GM10847 (cell line): ENCODE results near the gene CD40.

Experiments used
- POLR2A ChIP-seq: IDR thresholded peaks from 2 replicates; pipeline ENCODE4 v1.6.1; 2011; ENCODE audit not compliant: insufficient read length; ENCODE audit errors: extremely low read depth

Gene CD40

GRCh38 chr20:46089417-46090388, 28.4 kb upstream of the CD40 start, which contains the start of gene NCOA5:
TSS of gene NCOA5 (minus strand) at chr20:46089962. CDS start at chr20:46079424, 10,538 bp downstream.
- peak; percentile 95 for TF ChIP-seq POLR2A

GRCh38 chr20:46093531-46093930, 24.6 kb upstream of the CD40 start:
- TF ChIP-seq POLR2A = no peak

DNA sequence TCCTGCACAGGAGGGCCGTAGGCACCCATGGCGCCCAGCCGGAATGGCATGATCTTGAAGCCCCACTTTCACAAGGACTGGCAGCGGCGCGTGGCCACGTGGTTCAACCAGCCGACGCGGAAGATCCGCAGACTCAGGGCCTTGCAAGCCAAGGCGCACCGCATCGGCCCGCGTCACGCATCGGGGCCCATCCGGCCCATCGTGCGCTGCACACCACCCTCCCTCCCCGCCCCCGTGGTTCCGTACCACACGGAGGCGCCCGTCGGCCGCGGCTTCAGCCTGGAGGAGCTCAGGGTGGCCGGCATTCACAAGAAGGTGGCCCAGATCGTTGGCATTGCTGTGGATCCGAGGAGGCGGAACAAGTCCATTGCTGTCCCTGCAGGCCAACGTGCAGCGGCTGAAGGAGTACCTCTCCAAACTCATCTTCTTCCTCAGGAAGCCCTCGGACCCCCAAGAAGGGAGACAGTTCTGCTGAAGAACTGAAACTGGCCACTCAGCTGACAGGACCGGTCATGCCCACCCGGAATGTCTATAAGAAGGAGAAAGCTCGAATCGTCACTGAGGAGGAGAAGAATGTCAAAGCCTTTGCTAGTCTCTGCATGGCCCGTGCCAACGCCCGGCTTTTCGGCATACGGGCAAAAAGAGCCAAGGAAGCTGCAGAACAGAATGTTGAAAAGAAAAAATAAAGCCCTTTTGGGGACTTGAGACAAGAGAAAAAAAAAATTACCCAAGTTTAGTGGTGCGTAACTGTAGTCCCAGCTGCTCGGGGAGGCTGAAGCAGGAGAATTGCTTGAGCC, 18.4 kb upstream of the CD40 start:
- TF ChIP-seq POLR2A = no peak

DNA sequence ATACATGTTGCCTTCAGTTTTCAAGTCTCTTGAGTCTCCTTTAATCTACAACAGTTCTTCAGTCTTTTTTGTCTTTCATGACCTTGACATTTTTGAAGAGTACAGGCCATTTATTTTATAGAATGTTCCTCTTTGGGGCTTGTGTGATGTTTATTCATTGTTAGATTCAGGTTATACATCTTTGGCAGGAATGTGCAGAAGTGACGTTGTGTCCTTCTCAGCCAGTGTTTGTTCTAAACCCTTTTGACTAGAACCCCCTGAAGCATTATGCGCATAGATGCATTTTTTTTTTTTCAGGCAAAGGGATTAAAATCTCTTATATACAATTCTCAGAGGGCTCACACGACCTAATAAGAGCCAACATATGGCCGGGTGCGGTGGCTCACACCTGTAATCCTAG, 17.1 kb upstream of the CD40 start:
- no peak for TF ChIP-seq POLR2A

GRCh38 chr20:46101957-46102356, 16.2 kb upstream of the CD40 start:
- no peak for TF ChIP-seq POLR2A

DNA sequence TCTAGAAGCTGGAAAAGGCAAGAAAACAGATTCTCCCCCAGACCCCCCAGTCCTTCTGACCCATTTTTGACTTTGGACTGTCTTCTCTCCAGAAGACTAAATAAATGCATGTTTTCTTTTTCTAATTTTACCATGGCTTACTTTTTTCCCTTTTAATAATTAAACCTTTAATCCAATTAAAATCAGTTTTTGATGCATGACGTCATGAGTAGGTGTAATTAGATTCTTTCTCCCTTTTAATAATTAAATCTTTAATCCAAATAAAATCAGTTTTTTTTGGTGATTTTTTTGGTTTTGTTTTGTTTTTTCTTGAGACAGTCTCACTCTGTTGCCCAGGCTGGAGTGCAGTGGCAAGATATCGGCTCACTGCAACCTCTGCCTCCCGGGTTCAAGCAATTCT, 15.2 kb upstream of the CD40 start:
- no peak for TF ChIP-seq POLR2A

DNA sequence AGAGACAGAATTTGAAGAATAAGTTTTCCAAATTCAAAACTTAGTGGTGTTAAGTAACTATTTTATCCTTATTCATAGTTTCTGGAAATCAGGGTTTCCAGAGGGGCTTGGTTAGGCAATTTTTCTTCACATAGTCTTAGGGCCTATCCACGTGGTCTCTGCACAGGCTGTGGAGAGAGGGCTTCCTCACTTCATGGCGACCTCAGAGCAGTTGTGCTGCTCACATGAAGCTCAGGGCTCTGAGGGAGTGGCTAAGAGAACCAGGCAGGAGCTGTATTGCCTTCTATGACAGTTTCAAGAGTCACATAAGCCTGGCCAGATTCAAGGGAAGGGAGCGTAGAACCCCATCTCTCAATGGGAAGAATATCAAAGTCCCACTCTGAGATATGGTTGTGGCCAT, 13.9 kb upstream of the CD40 start:
- no peak for TF ChIP-seq POLR2A

DNA sequence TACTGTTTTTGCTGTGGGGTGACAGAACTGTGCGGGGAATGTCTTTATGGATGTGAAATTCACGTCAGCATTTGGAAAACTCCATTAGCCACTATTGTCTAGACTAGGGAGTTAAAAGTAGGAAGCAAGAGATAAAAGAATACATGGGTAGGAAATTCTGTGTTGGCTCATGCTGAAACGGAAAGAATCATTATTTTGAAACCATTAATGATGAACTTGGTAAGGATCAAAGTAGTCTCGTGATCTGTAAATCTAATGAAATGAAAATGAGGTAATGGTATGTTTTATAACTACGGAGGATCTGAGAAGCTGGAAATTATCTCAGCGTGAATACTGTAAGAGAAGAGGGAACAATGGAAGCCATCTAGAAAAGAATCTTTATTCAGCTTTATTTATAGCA, 11.1 kb upstream of the CD40 start:
- TF ChIP-seq POLR2A = no peak

GRCh38 chr20:46108435-46108841, 9.7 kb upstream of the CD40 start:
- no peak for TF ChIP-seq POLR2A

DNA sequence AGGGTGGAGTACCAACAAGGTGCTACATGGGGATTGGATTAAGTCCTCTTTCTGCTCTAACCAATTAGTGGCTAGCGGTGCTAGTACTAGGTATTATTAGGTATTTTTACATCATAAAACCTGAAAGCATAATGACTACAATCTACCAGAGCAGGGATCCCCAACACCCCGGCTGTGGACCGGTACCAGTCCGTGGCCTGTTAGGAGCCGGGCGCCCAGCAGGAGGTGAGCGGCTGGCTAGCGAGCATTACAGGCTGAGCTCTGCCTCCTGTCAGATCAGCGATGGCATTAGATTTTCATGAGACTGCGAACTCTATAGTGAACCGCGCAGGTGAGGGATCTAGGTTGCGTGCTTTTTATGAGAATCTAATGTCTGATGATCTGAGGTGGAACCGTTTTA, 9.1 kb upstream of the CD40 start:
- TF ChIP-seq POLR2A = no peak

DNA sequence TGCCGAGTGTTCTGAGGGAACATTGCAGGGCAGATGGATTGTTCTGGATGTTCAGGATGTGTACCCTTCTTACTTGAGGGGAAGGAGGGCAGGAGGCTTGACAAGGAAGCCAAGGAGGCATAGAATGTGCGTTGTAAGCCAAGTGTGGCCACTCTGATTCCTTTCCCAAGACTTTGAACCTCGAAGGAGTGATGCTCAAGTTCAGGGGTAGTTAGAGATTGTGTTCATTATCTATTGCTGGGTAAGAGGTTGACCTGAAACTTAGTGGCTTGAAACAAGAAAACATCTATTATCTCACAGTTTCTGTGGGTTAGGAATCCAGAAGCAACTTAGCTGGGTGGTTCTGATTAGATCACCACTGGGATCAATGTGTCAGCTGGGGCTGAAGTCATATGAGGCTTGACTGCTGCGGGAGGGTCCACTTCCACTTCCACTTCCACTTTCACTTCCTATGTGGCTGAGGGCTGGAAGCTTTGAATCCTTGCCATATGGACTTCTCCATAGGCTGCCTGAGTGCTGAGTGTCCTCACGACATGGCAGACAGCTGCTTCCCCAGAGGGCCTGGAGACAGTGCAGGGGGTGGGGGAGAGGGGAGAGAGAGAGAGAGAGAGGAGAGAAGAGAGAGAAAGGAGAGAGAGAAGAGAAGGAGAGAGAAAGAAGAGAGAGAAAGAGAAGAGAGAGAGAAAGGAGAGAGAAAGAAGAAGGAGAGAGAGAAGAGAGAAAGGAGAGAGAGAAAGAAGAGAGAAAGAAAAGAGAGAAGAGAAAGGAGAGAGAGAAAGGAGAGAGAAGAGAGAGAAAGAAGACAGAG, 6.9 kb upstream of the CD40 start:
- TF ChIP-seq POLR2A = no peak

DNA sequence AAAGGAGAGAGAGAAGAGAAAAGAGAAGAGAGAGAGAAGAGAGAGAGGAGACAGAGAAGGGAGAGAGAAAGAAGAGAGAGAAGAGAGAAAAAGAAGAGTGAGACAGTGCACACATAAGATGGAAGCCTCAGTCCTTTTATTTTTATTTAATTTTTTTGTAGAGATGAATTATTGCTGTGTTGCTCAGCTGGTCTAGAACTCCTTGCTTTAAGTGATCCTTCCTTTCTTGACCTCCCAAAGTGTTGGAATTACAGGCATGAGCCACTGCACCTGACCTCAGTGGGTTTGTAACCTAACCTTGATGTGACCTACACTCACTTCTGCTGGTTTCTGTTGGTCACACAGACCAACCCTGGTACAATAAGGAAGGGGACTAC, 6.3 kb upstream of the CD40 start:
- no peak for TF ChIP-seq POLR2A

DNA sequence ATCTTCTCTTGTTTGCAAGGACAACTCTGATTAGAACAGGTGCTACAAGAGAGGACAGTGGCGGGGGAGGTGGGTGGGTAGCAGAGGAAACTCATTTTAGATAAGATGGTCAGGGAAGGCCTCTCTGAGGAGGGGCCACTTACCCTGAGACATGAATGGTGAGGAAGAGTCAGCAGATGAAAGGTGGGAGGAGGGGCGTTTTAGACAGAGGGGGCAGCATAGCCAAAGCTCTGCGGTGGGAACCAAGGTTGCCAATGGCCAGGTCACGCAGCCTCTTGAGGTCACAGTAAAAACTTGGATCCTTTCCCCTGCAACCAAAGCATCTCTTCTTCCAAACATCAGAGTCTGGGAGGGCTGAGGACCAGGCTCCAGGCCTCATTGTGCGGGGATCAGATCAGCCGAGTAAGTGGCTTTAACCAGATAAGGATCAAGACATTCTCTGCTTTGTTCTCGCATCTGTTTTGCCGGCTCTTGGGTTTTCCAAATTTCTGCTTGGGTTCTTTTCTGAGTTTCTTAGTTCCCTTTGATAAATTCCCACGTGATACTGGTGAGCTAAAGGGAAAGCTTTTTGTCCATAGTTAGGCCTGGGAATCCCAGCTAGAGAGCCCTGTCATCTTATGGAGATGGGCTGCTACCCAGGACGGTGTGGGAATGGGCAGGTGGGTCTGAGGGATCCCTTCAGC, 5.5 kb upstream of the CD40 start:
- no peak for TF ChIP-seq POLR2A

GRCh38 chr20:46113113-46113470, 5.0 kb upstream of the CD40 start:
- no peak for TF ChIP-seq POLR2A

DNA sequence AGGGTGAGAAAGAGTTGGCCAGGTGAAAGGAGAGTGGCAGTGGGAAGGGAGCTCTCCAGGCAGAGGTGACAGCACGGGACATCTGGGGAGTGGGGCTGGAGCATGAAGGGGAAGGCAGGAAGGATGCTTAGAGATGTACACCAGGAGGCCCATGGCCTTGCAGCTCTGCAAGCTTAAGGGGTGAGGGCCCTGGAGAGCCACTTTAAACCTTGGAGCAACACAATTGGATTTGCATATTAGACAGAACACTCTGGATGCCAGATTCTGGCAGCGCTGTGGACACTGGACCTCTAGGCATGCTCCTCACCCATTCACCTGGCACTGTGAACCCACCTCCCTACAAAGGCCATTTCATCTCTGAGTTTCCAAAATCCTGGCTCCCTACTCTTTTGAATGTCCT, 3.7 kb upstream of the CD40 start:
- TF ChIP-seq POLR2A = no peak
